ENCODE data around the gene PMF1.

Gene PMF1

DNA sequence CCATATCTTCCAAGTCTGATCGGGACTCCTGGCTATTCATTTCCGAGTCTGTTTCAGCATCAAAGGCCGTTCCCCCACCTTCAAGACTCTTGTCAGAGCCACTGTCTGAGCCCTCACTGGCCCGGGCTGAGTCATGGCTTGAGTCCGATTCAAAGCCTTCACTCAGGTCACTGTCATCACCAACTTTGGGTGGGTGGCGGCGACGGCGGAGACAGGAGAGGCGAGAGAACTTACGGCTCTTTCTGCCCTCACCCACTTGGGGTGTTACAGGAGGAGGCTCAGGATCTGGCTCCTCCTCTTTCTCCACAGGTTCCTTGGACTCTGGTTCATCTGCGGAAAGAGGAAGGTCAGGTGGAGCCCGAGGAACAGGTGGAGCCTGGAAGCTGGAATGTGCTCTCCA, 53.2 kb downstream of the PMF1 start:
- DNase-seq (ENCODE audit: low spot score): no peak

DNA sequence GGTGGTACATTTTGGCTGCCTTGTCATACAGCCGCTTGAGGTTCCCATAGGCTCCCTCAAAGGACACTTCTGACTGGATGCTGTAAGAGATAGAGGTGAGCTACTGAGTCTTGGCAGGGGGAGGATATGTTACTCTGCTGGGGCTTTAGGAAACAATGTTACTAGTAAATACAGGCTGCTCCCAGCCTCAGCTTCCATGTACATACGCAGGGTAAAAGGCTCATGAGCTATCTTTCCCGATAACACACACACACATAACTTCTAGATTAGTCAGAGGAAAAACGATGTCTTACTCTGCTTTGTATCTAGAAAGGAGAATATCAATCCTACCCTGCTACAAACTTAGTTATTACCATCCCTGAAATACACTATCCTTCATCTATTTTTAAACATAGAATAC, 55.5 kb downstream of the PMF1 start:
- DNase-seq (ENCODE audit: low spot score): no peak

- no peak for DNase-seq (ENCODE audit: low spot score)
These were observed 57.5 kb downstream of the PMF1 start for GRCh38 chr1:156270314-156270713.

GRCh38 chr1:156276532-156276931, 63.7 kb downstream of the PMF1 start:
- DNase-seq (ENCODE audit: low spot score): no peak

DNA sequence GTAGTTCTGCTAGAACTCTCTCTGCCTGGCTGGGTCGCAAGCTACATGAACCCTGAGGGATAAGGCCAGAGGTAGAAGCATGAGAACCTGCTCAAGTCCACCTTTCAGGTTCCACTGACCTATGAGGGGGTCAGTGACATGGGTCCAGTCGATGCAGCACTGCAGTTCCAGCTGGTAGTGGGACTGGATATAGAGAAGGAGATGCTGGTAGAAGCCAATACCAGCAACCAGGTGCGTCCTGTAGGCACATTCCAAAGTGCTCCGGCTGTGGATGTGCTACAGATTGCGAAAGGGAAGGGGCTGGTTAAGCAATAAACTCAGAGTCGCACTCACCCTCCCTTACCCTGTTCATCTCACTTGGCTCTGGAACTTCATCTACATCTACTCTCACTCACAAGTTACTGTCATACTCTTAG, 64.2 kb downstream of the PMF1 start:
- DNase-seq (ENCODE audit: low spot score): no peak

- no peak for DNase-seq (ENCODE audit: low spot score)
These were observed 67.0 kb downstream of the PMF1 start for GRCh38 chr1:156279837-156280236.

- DNase-seq (ENCODE audit: low spot score): peak; percentile 41
These were observed 68.5 kb downstream of the PMF1 start for GRCh38 chr1:156281281-156281680.

- peak; percentile 75 for DNase-seq (ENCODE audit: low spot score)
These were observed 69.1 kb downstream of the PMF1 start for GRCh38 chr1:156281693-156282478.

DNA sequence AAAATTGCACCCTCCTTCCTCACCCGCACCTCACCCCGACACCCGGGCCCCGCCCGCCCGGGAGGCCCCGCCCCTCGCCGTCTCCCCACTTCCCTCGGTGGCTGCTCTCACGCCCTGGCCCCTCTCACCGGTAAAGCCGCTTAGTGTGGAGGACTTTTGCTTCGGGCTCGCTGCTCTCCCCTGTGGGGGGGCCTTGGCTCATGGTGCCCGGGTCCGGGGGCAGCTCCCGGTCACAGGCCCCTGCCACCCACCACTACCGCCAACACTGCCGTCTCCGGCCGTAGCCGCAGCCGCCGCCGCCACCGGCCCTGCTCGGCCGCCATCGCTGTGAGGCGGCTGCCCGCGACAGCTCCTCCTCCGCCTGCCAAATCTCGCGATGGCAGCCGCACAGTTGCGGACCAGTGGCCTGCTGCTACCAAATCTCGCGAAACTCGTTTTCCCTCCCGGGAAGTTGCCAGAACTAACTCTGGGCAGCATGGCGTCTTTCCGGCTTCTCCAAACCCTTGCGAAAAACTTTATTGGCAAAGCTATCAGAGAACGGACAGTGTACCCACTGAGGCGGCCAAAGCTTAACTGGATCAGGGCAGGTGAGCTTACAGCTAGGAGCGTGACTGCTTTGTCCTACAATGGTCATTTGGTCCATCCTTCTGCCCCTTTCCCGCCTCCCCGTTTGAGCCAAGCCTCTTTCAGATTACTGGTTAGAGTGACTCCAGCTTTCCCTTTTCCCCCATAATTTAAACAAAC, 69.8 kb downstream of the PMF1 start, which contains the start of gene SMG5:
SMG5 (minus strand) TSS at position 347 of the 744 bp plus-strand sequence; CDS start at position 202, 145 bp downstream.
- DNase-seq (ENCODE audit: low spot score): peak; percentile 98

DNA sequence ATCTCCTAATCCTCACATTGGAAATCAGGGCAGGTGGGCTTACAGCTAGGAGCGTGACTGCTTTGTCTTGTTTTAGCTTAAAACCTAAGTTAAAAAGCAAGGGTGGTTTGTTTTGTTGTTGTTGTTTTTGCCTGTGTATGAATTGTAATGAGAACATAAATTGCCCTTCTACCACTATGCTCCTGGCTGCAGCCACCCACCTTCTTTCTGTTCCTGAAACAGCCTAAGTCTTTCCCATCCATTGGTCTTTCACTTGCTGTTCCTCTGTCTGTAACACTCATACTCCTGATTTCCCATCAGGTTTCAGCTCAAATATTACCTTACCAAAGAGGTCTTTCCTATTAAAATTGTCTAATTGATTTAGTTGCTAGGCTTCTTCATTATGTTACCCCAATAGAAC, 70.7 kb downstream of the PMF1 start:
- DNase-seq (ENCODE audit: low spot score): no peak

GRCh38 chr1:156284112-156284511, 71.3 kb downstream of the PMF1 start, which contains the start of gene TMEM79:
Gene TMEM79, plus strand, starts transcription at chr1:156284325. Its CDS starts 902 bp downstream, at chr1:156285227.
- DNase-seq (ENCODE audit: low spot score): no peak

GRCh38 chr1:156284757-156285156, 72.0 kb downstream of the PMF1 start:
- no peak for DNase-seq (ENCODE audit: low spot score)

- no peak for DNase-seq (ENCODE audit: low spot score)
These were observed 72.6 kb downstream of the PMF1 start for GRCh38 chr1:156285437-156285836.

- DNase-seq (ENCODE audit: low spot score): no peak
These were observed 73.3 kb downstream of the PMF1 start for GRCh38 chr1:156286061-156286460.
